IPS-20b (cell line): Measurements from ENCODE around the gene C6orf89.

ENCODE experiments used
- H3K27ac ChIP-seq: one replicate; pipeline ENCODE4 v1.5.1; 2013; ENCODE audit warnings: low read length
- H3K27me3 ChIP-seq: 2 replicates; pipeline ENCODE4 v1.6.1; 2013; ENCODE audit warnings: mild to moderate bottlenecking, low read length, inconsistent platforms; ENCODE audit not compliant: insufficient read depth
- H3K36me3 ChIP-seq: 2 replicates; pipeline ENCODE4 v1.6.1; 2013; ENCODE audit warnings: low read depth, mild to moderate bottlenecking, inconsistent platforms, low read length, moderate library complexity; ENCODE audit not compliant: insufficient read depth
- H3K4me1 ChIP-seq: 2 replicates; pipeline ENCODE4 v1.6.1; 2013; ENCODE audit warnings: mild to moderate bottlenecking, control low read depth, inconsistent platforms, low read length, moderate library complexity; ENCODE audit not compliant: insufficient read depth
- H3K4me3 ChIP-seq: 2 replicates; pipeline ENCODE4 v1.5.1; 2013; ENCODE audit warnings: mild to moderate bottlenecking, low read length, inconsistent platforms
- H3K9ac ChIP-seq: 2 replicates; pipeline ENCODE4 v1.6.1; 2013; ENCODE audit warnings: low read depth, mild to moderate bottlenecking, inconsistent platforms, low read length, moderate library complexity
- H3K9me3 ChIP-seq: 2 replicates; pipeline ENCODE4 v1.6.1; 2013; ENCODE audit warnings: mild to moderate bottlenecking, low read depth, low read length, inconsistent platforms; ENCODE audit not compliant: insufficient read depth

Gene C6orf89

GRCh38 chr6:36856277-36856676 is 29.5 kb upstream of the C6orf89 start:
- Histone ChIP-seq H3K9me3 (no peaks in the 10 kb centered on the region), H3K9ac (no peak overlapping the region), H3K36me3 (peaks cover 75% of the 10 kb centered on the region), H3K4me1 (peaks cover 13% of the 10 kb centered on the region; the same call in 1 of the 2 replicates), H3K27ac (no peak overlapping the region), H3K27me3 (no peaks in the 10 kb centered on the region), H3K4me3 (no peak overlapping the region)

DNA sequence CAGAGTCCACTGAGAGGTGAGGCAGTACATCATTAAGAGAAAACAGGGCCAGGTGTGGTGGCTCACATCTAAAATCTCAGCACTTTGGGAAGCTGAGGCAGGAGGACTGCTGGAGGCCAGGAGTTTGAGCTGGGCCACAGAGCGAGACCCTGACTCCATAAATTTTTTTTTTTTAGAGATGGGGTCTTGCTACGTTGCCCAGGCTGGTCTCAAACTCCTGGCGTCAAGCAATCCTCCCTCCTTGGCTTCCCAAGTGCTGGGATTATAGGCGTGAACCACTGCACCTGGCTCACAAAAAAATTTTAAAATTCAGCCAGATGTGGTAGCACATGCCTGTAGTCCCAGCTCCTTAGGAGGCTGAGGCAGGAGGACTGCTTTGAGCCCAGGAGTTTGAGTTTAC is 28.4 kb upstream of the C6orf89 start:
- Histone ChIP-seq H3K36me3 (peaks cover 74% of the 10 kb centered on the region), H3K9ac (no peak overlapping the region), H3K4me1 (peaks cover 13% of the 10 kb centered on the region; the same call in 1 of the 2 replicates), H3K4me3 (no peak overlapping the region), H3K9me3 (no peaks in the 10 kb centered on the region), H3K27me3 (no peaks in the 10 kb centered on the region), H3K27ac (no peak overlapping the region)

DNA sequence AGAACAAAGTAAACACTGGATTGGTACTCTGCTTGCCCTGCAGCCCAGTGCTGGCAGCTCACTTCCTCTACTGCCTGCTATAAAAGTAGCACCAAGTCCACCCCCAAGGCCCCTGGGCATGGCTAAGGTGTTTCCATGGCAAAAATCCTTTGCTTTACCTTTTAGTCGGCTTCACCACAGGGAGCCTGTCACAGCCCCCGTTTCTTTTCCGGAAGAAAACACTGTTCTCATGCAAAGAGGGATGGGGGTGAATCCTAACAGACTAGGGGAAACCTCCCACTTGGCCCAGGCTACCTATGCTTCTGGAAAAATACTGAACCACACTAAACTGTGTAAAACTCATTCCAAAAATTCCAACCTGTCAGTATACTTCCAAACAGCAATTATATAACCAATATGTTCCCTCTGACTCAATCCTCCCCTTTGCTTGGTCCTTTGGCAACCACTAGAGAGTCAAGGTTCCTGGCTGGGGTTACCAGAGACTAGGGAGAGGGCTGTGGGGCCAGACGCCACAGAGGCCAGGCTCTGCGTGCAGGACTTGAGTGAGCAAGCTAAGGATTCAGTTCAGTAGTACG is 27.3 kb upstream of the C6orf89 start:
- H3K9me3 ChIP-seq: no peaks in the 10 kb centered on the region
- H3K4me3 ChIP-seq: peak overlapping the region; percentile 41; the same call in 1 of the 2 replicates
- peak overlapping the region; percentile 39; the same call in 1 of the 2 replicates for H3K9ac ChIP-seq
- H3K36me3 ChIP-seq: peaks cover 74% of the 10 kb centered on the region
- no peaks in the 10 kb centered on the region for H3K27me3 ChIP-seq
- peaks cover 13% of the 10 kb centered on the region; the same call in 1 of the 2 replicates for H3K4me1 ChIP-seq
- H3K27ac ChIP-seq: peak overlapping the region; percentile 89

DNA sequence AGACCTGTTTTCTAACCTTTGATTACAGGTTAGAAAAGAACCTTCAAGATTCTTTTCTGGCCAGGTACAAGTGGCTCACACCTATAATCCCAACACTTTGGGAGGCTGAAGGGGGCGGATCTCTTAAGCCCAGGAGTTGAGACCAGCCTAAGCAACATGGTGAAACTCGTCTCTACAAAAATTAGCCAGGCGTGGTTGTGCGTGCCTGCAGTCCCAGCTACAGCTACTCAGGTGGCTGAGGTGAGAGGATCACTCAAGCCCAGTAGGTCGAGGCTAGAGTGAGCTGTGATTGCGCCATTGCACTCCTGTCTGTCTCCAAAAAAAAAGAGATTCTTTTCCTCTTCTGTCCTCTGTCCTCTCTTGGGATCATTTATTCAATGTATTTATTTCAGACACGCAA is 25.6 kb upstream of the C6orf89 start:
- Histone ChIP-seq H3K27ac (no peak overlapping the region), H3K36me3 (peaks cover 68% of the 10 kb centered on the region), H3K4me3 (no peak overlapping the region), H3K4me1 (peaks cover 13% of the 10 kb centered on the region; the same call in 1 of the 2 replicates), H3K9ac (no peak overlapping the region), H3K27me3 (no peaks in the 10 kb centered on the region), H3K9me3 (no peaks in the 10 kb centered on the region)

DNA sequence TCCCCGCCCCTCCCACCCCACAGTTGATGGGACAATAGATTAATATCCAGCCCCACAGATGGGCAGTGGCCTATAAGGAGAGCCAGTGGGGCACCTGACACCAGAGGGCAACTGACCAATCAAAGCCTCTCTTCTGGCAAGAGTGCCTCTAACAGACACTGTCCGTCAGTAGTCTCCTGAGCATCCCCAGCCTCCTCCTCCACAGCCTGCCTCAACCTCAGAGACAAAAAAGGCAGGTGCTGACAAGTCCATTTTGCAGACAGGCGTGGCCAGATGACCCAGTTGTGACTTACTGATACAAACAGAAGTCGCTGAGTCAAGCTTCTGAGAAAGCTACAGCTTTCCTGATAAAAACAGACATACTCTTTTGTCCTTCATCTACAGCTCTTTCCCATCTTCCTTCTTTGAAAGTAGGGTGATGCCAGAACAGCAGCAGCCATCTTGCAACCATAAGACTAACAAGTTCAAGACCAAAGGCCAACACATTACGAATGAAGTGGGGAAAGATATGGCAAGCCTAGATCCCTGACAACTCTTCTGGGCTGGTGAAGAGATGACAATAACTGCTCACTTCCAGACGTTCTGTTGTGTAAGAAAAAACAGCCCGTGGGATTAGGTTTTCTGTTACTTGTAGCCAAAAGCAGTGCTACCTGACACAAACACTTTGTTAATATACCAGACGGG is 23.4 kb upstream of the C6orf89 start:
- no peaks in the 10 kb centered on the region for H3K27me3 ChIP-seq
- H3K27ac ChIP-seq: no peak overlapping the region
- H3K4me1 ChIP-seq: peaks cover 13% of the 10 kb centered on the region; the same call in 1 of the 2 replicates
- H3K9ac ChIP-seq: no peak overlapping the region
- H3K4me3 ChIP-seq: no peak overlapping the region
- H3K36me3 ChIP-seq: peaks cover 70% of the 10 kb centered on the region
- H3K9me3 ChIP-seq: no peaks in the 10 kb centered on the region

DNA sequence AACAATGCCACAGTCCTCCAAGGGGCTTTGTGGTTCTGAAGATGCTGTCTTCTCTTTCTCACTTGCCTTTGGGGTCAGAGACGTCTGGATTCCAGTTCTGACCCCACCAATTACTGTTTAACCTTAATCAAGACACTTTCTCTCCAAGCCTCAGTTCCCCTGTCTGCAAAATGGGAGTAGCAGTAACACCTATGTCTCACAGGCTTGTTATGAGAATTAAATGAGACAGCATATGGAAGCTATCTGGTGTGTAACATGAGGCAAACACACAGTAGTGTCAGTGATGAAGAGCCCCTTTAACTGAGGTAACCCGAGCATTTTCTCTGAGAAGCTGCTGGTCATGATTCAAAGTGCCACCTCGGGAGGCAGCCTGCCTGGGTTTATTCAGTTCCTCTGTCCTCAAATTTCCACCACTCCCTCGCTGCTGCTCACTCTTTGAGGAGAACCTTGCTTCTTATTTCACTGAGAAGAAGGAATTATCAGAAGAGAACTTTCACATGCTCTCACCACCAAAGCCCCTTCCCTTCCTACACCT is 22.8 kb upstream of the C6orf89 start:
- Histone ChIP-seq H3K4me3 (no peak overlapping the region), H3K4me1 (peaks cover 13% of the 10 kb centered on the region; the same call in 1 of the 2 replicates), H3K36me3 (peaks cover 71% of the 10 kb centered on the region), H3K27ac (no peak overlapping the region), H3K9me3 (no peaks in the 10 kb centered on the region), H3K9ac (no peak overlapping the region), H3K27me3 (no peaks in the 10 kb centered on the region)

- peaks cover 78% of the 10 kb centered on the region for H3K36me3 ChIP-seq
- no peak overlapping the region for H3K4me3 ChIP-seq
- H3K4me1 ChIP-seq: peaks cover 4% of the 10 kb centered on the region; the same call in 1 of the 2 replicates
- H3K9ac ChIP-seq: no peak overlapping the region
- H3K27ac ChIP-seq: no peak overlapping the region
- H3K27me3 ChIP-seq: no peaks in the 10 kb centered on the region
- H3K9me3 ChIP-seq: no peaks in the 10 kb centered on the region
Observed at GRCh38 chr6:36863670-36864540, 21.8 kb upstream of the C6orf89 start.

- Histone ChIP-seq H3K27me3 (no peaks in the 10 kb centered on the region), H3K4me1 (no peaks in the 10 kb centered on the region), H3K36me3 (peaks cover 88% of the 10 kb centered on the region), H3K9ac (no peak overlapping the region), H3K4me3 (no peak overlapping the region), H3K27ac (no peak overlapping the region), H3K9me3 (no peaks in the 10 kb centered on the region)
Observed at GRCh38 chr6:36865835-36866234, 19.9 kb upstream of the C6orf89 start.

DNA sequence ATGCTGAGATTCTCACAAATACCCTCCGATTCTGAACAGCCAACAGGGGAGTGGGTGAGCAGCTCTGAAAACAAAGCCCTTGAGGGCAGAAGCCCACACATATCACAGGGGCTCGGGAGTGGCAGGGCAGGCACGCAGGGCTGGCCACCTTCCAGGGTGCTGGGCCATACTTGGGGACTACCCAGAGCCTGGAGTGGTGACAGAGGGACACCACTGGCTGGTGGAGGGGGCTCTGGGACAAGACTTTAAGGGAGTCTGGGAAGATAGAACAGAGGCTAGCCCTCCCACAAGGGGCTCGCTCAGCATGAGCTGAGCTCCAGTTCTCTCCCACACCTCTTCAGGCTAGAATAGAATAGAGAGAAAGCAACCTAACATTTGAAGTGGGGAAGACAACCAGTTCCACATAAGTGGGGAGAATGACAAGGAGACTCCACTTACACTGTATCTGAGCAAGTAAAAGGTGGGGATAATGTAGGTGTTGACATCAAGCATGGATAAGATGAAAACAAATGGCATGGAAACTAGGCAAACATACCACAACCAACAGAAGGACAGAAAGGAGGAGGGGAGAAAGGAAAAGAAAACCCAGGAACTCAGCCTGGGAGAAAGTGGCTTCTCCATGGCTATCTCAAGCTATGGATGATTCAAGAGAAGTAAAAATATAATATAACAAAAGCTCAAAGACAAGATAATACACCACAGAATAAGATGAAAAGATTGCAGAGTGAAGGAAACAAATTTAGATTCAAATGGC is 18.1 kb upstream of the C6orf89 start:
- Histone ChIP-seq H3K9me3 (no peaks in the 10 kb centered on the region), H3K27ac (no peak overlapping the region), H3K9ac (no peak overlapping the region)

GRCh38 chr6:36871686-36872085 is 14.1 kb upstream of the C6orf89 start:
- no peaks in the 10 kb centered on the region for H3K9me3 ChIP-seq
- peaks cover 59% of the 10 kb centered on the region for H3K36me3 ChIP-seq
- H3K4me1 ChIP-seq: peaks cover 5% of the 10 kb centered on the region; the same call in 1 of the 2 replicates
- H3K27ac ChIP-seq: no peak overlapping the region
- no peak overlapping the region for H3K4me3 ChIP-seq
- H3K9ac ChIP-seq: no peak overlapping the region
- H3K27me3 ChIP-seq: no peaks in the 10 kb centered on the region

More for the DNA sequence above, 18.1 kb upstream of the C6orf89 start:
- Histone ChIP-seq H3K4me3 (no peak overlapping the region), H3K27me3 (no peaks in the 10 kb centered on the region), H3K4me1 (no peaks in the 10 kb centered on the region), H3K36me3 (peaks cover 85% of the 10 kb centered on the region)

DNA sequence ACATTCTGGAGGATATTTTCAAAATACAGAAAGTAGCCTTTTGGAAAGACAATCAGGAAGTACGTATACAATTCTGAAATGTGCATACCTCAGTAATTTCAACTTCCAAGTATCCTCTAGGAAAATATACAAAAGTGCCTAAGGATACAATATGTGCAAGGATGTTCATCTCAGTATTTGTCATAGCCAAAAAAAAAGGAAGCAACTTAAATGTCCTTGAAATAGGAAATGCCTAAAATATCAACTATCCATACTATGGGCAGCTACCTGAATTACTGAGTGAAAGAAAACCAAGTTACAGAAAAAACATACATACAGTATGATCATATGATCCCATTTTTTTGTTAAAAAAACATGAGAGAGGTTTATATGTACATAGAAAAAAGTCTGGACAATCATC is 12.6 kb upstream of the C6orf89 start:
- Histone ChIP-seq H3K4me3 (peak overlapping the region; percentile 91; the same call in 1 of the 2 replicates), H3K9me3 (no peaks in the 10 kb centered on the region), H3K27me3 (no peaks in the 10 kb centered on the region), H3K4me1 (peaks cover 5% of the 10 kb centered on the region; the same call in 1 of the 2 replicates), H3K27ac (no peak overlapping the region), H3K36me3 (peaks cover 45% of the 10 kb centered on the region), H3K9ac (peak overlapping the region; percentile 95; the same call in 1 of the 2 replicates)
